ENCODE results near the gene GRB7.

The GRB7 gene

DNA sequence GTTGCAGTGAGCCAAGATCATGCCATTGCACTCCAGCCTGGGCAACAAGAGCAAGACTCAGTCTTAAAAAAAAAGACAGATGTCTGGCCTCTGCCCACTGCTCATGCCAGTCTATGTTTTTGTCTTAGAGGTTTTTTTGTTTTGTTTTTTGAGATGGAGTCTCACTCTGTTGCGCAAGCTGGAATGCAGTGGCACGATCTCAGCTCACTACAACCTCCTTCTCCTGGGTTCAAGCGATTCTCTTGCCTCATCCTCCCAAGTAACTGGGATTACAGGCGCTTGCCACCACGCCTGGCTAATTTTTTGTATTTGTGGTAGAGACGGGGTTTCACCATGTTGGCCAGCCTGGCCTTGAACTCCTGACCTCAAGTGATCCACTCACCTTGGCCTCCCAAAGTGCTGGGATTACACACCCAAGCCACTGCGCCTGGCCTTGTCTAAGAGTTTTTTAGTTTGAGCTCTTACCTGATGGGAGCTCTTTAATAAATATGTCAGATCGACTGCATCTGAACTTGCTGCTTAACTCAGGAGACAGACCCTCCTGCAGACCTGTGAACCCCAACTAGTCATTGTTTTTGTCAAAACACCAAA is 10.8 kb downstream of the GRB7 start:
- in situ Hi-C loops (cut with MboI; ENCODE audit: low sequenced_read_pairs), result loop anchor here (10.0 kb wide), 1 partner anchor 64 kb away; the partner anchor contains the start of gene PGAP3

DNA sequence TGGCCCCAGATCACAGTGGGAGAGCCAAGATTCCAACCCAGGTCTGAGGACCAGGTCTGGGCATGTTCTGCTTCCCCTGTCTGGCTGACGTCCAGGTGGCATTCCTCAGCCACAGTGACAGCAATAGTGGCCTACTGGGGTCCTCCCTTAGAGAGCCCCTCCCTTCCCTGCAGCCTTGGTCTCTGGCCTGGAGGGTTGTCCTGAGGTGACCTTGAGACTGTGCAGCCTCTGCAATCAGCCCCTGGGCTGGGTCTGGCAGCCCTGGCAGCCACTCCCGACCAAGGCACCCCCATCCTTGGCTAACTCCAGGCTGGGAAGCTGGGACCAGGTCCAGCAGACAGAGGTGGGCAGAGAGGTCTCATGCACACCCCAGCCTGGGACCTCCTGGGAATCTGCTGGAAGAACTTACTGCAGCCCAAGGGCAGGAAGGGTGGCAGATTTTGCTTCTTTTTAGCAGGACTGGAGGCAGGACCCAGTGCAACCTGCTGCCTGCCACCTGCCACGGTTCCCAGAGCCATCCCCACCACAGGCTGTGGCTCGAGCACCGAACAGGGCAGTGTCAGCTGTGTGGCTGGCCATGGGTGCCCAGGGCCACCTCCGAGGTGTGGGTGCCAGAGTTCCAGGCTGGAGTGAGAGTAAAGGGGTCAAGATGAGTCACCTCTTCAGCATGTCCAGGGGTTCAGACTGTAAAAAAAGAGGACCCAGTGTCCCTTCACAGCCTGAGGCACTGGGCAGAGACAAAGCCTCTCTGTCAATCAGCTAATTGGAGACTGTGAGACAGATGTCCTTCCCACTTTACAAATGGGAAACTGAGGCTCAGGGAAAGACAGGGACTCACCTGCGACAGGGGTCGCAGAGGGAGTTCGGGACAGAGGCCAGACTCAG is 12.6 kb downstream of the GRB7 start:
- in situ Hi-C loops (cut with MboI; ENCODE audit: low sequenced_read_pairs), result loop anchor here (10.0 kb wide), 1 partner anchor 116 kb away; the partner anchor contains the start of gene STARD3

GRCh38 chr17:39751016-39751543 is 13.3 kb downstream of the GRB7 start:
- in situ Hi-C loops (cut with MboI; ENCODE audit: low sequenced_read_pairs), result loop anchor here (10.0 kb wide), 1 partner anchor 116 kb away; the partner anchor contains the start of gene STARD3

- in situ Hi-C loops (cut with MboI; ENCODE audit: low sequenced_read_pairs), result loop anchor here (10.0 kb wide), 1 partner anchor 117 kb away; the partner anchor contains the start of gene STARD3
These were observed 13.9 kb downstream of the GRB7 start for GRCh38 chr17:39751637-39752036.

GRCh38 chr17:39752241-39752881 is 14.6 kb downstream of the GRB7 start:
- in situ Hi-C loops (cut with MboI; ENCODE audit: low sequenced_read_pairs), result loop anchor here (10.0 kb wide), 1 partner anchor 118 kb away; the partner anchor contains the start of gene STARD3

DNA sequence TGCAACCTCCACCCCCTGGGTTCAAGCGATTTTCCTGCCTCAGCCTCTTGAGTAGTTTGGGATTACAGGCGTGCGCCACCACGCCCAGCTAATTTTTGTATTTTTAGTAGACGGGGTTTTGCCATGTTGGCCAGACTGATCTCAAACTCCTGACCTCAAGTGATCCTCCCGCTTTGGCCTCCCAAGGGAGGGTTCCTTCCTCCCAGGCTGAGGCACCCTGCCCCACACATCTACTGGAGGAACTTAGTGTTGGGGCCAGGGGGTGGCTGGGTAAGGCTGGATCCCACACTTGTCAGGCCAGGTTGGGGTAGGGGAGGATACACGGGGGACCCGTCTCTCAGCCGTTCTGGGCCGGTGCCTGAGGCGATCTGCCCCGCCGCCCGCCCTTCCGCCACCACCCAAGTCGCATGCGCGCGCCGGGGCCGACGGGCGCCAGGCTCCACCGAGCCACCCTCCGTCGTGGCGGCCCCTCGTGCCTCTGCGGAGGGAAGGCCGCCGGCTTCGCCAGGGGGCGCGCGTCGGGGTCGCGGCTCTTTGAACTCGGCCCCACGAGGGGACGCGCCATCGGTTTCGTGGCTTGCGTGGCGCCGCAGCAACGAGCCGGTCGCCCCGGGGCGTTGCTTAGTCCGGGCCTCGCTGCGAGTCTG is 15.9 kb downstream of the GRB7 start:
- in situ Hi-C loops (cut with MboI; ENCODE audit: low sequenced_read_pairs), result loop anchor here (10.0 kb wide), 1 partner anchor 119 kb away; the partner anchor contains the start of gene STARD3

- in situ Hi-C loops (cut with MboI; ENCODE audit: low sequenced_read_pairs), result loop anchor here (10.0 kb wide), 1 partner anchor 120 kb away; the partner anchor contains the start of gene STARD3
These were observed 16.6 kb downstream of the GRB7 start for GRCh38 chr17:39754161-39754957.

DNA sequence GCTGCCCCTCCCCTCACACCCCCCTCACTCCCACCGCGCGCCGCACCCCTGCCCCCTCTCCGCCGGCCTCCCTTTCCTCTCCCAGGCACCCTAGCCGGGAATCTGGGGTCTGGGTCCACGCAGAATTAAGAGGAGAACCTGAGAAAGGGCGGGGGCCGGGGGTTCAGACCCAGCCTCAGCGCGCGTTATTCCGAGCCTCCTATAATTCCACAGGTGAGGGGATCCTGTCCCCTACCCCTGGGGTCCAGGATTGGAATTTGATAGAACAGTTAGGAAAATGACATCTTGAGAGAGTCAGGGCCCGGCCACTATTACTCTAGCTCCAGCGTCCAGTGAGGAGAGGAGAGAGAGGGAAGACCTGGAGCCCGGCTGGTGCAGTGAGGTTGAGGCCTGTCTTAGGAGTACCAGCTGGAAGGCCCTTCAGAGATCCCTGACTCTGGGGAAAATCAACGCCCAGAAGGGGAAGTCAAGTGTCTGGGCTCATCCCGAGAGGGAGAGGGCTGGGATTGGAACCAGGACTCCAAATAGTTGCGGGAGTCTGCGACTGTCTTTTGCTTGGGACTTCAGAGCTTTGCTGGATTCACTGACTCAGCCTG is 17.3 kb downstream of the GRB7 start:
- in situ Hi-C loops (cut with MboI; ENCODE audit: low sequenced_read_pairs), result loop anchor here (10.0 kb wide), 1 partner anchor 120 kb away; the partner anchor contains the start of gene STARD3

GRCh38 chr17:39755554-39756379 is 18.0 kb downstream of the GRB7 start:
- in situ Hi-C loops (cut with MboI; ENCODE audit: low sequenced_read_pairs), result loop anchor here (10.0 kb wide), 1 partner anchor 121 kb away; the partner anchor contains the start of gene STARD3

DNA sequence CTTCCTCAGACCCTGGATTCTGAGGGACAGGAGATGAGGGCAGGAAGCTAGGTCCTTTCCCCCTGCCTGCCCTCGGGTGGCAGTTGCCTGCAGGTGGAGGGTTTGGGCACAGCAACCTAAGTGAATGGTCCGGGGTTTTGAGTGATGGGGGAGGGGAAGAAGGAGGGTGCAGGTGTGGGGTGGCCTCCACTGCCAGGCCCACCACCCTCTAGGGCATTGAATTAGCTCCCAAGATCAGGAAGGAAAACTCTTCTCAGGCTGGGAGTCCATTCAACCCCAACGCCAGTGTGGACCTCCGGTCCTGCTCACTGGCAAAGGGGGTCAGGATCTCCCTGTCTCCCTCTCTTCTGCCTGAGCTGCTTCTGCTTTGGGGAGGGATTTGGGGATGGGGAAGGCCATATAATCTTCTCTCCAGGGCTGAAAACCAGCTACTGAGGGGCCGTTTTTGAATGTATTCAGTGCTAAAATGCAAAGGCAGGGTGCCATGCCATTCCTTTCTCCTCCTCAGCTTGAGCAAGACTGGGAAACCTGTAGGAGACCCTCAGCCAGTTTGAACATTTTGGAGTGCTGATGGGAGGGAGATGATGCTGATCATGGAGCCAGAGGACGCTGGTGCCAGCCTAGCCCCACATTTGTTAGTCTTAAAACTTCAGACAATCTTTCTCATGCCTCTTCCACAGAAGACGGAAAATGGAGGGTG is 18.8 kb downstream of the GRB7 start:
- in situ Hi-C loops (cut with MboI; ENCODE audit: low sequenced_read_pairs), result loop anchor here (10.0 kb wide), 1 partner anchor 122 kb away; the partner anchor contains the start of gene STARD3

DNA sequence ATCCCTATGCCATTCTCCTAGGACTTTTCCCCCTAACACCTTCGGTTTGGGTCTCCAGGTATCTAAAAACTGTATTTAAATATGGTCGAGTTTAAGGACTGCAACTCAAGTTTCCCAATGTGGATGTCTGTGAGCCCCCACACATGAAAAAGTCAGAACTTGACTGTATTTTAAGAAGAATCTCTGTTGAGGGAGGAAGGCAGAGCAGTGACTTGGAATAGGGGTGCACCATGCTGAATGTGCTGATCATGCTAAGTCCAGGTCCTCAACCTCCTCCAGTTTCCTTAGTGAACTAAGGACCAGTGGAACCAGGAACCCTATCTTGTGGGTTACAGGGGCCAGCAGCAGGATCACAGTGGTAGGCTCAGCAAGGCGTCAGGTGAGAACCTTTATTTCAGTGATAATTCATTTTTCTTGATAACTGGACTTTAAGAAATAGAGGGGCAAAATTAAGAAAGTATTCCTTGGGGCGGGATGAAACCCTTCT is 19.5 kb downstream of the GRB7 start:
- in situ Hi-C loops (cut with MboI; ENCODE audit: low sequenced_read_pairs), result loop anchor here (10.0 kb wide), 1 partner anchor 122 kb away; the partner anchor contains the start of gene STARD3

DNA sequence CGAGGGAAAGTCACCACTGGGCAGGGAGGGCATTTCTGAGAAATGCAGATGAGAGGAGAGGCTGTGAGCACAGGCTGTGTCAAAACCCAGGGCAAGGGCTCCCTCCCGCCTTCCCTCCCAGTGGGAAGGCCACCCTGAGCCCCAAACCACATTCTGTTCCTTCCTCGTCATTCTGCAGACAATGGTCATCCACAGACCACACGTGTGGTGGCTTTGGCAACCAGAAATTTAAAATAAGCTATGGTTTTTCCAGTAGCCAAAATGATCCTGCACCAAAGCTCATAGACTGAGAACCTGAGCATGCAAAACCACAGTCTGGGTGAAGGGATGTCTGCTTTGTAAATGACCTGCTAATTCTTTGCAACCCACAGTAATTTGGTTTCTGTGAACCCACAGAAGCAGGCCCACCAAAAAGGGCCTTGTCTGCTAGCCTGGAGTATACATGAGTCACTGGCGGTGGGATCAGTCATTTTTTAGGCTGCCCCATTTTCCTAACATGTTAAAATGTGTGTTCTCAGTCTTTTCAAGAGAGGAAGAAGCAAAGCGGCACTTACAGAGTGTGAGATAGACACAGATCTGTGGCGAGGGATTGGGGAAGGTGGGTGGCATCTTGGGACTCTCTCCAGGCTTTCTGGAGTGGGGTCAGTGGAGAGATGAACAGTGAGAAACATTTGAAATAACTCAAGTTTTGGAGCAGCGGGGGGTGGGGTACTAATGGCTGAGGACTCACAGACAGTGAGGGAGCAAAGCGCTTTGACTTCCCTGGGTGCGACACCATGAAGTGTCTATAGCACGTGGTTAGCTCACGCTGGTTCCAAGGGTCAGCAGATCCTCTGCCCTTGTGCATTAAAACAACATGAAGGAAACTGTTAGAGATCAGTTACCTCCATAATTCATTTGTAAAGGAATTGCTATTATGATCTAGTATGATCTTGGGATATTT is 20.5 kb downstream of the GRB7 start:
- in situ Hi-C loops (cut with MboI; ENCODE audit: low sequenced_read_pairs), result loop anchor here (10.0 kb wide), 1 partner anchor 123 kb away; the partner anchor contains the start of gene STARD3

DNA sequence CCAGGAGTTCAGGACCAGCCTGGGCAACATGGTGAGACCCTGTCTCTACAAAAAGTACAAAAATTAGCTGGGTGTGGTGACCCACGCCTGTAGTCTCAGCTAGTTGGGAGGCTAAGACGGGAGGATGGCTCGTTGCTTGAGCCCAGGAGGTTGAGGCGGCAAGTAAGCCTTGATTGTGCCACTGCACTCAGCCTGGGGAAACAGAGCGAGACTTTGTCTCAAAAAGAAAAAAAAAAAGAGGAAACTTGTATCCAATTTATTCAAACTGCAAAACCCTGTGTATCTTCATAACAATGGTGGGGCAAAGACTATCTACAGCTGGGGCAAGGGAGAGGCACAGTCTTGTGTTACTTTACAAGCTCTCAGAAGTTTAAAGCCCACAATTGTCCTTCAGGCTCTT is 21.5 kb downstream of the GRB7 start:
- in situ Hi-C loops (cut with MboI; ENCODE audit: low sequenced_read_pairs), result loop anchor here (10.0 kb wide), 1 partner anchor 124 kb away; the partner anchor contains the start of gene STARD3

- in situ Hi-C loops (cut with MboI; ENCODE audit: low sequenced_read_pairs), result no loop called here
These were observed 24.2 kb downstream of the GRB7 start for GRCh38 chr17:39761861-39762496.

DNA sequence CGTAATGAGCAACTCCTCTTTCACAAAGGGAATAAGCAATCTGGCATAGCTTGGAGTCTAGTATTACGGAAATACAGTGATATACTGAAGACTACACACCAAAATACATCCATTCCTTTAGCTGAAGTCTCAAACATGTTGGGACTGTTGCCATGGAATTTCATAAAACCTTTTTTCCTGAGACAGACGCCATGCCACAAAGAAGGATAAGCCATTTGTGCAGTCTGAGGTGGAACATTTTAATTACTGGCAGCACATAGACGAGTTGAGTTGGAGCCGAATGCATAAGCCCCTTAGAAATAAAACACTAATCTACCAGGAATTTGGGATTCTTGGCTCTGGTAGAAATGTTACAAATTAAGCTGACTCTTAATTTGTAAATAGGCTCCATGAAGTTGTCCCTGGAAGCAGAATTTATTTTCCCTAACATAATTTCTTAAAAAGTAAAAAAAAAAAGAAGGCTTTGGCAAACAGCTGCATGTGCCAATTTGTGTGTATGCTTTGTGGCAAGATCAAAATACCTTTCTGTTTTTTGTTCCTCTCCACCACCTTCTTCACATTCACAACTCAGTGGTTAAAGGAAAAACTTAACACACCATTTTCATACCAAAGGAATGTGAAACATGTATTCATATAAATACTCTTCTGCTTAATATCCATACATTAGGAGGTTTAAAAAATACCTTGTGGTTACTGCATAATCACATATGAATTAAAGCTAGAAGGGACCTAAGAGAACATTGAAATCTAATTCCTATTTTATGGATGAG is 25.5 kb downstream of the GRB7 start:
- in situ Hi-C loops (cut with MboI; ENCODE audit: low sequenced_read_pairs), result no loop called here
